ENCODE measurements around the gene FNBP1L.
"Not testable (repeated sequence)": the region's sequence is repeated elsewhere in the genome, so short reads cannot be mapped to it uniquely, and the experiment has no call there.

- not testable (repeated sequence) for TF ChIP-seq CTCF (IDR thresholded peaks at IDR 0.05); EZH2 (IDR thresholded peaks at IDR 0.05; ENCODE audit: borderline replicate concordance, insufficient read depth, low read depth, low read length, poor library complexity, severe bottlenecking)
These were observed 17.6 kb downstream of the FNBP1L start for GRCh38 chr1:93465371-93466082.
